Naive thymus-derived CD4-positive, alpha-beta T cell (primary cell): Measurements from ENCODE around the gene SECISBP2. TPM values are rescaled to one million over a fixed set of nuclear protein-coding genes. Genes with fewer than 3 reads are reported as not detected.
"Not testable (repeated sequence)": the region's sequence is repeated elsewhere in the genome, so short reads cannot be mapped to it uniquely, and the experiment has no call there.

Experiments used
- ATAC-seq: fragments of 150-1000 bp; cut with Tn5 transposase; 2 replicates; pipeline ENCODE4 v1.10.0; 2021; ENCODE audit warnings: mild to moderate bottlenecking, moderate library complexity
- CTCF ChIA-PET: fragments of 350-600 bp; sonication (Branson Sonifier 250); formaldehyde crosslinking; loops from one replicate; lab custom pipeline; 2021; ENCODE audit warnings: antibody characterized with exemption; lab: Charles Lee
- POLR2A ChIA-PET: fragments of 350-600 bp; sonication (Branson Sonifier 250); formaldehyde crosslinking; loops from one replicate; lab custom pipeline; 2021; ENCODE audit warnings: antibody characterized with exemption, inconsistent platforms; lab: Charles Lee
- DNase-seq, 9 donors: peaks; one replicate each; pipeline versions ENCODE4 v3.0.0 to v3.0.0-alpha.2; 2020 to 2022; ENCODE audit warnings: mixed read lengths in 1 of 9
- H3K27ac ChIP-seq: one replicate; pipeline ENCODE4 v1.7.0; 2013; ENCODE audit warnings: mild to moderate bottlenecking, low read depth, low read length, moderate library complexity
- H3K27me3 ChIP-seq, 2 donors: one replicate each; pipeline ENCODE4 v1.7.0; 2013; ENCODE audit warnings: low read length in 2 of 2, mild to moderate bottlenecking in 2 of 2, moderate library complexity in 2 of 2; ENCODE audit not compliant: control insufficient read depth in 2 of 2, insufficient read depth in 2 of 2
- H3K36me3 ChIP-seq, 3 experiments: 1 replicate in 2 of 3; 2 replicates in 1 of 3; pipeline ENCODE4 v1.7.0; 2013; ENCODE audit warnings: low read length in 3 of 3, mild to moderate bottlenecking in 3 of 3, moderate library complexity in 1 of 3; ENCODE audit not compliant: insufficient read depth in 3 of 3, control insufficient read depth in 2 of 3
- H3K4me1 ChIP-seq, 2 donors: one replicate each; pipeline ENCODE4 v1.7.0; 2013; ENCODE audit warnings: low read length in 2 of 2, mild to moderate bottlenecking in 2 of 2, moderate library complexity in 1 of 2; ENCODE audit not compliant: control insufficient read depth in 2 of 2, insufficient read depth in 2 of 2
- H3K4me3 ChIP-seq: 2 replicates; pipeline ENCODE4 v1.7.0; 2013; ENCODE audit warnings: mild to moderate bottlenecking, low read length
- H3K9me3 ChIP-seq, 3 experiments: 1 replicate in 2 of 3; 2 replicates in 1 of 3; pipeline ENCODE4 v1.7.0; 2013; ENCODE audit warnings: low read length in 3 of 3; ENCODE audit not compliant: control insufficient read depth in 2 of 3
- H3K27ac Mint-ChIP-seq, 9 donors: one replicate each; pipeline ENCODE4 v1.8.0; 2020 to 2022; ENCODE audit warnings: mixed read lengths in 9 of 9, mild to moderate bottlenecking in 8 of 9, moderate library complexity in 5 of 9, inconsistent platforms in 2 of 9
- H3K27me3 Mint-ChIP-seq, 5 donors: one replicate each; pipeline ENCODE4 v1.8.0; 2021 to 2022; ENCODE audit warnings: mixed read lengths in 5 of 5, mild to moderate bottlenecking in 1 of 5
- H3K36me3 Mint-ChIP-seq, 5 donors: one replicate each; pipeline ENCODE4 v1.8.0; 2020 to 2022; ENCODE audit warnings: mixed read lengths in 5 of 5, mild to moderate bottlenecking in 3 of 5, inconsistent platforms in 1 of 5
- H3K4me1 Mint-ChIP-seq, 7 donors: one replicate each; pipeline ENCODE4 v1.8.0; 2020 to 2022; ENCODE audit warnings: mixed read lengths in 7 of 7, mild to moderate bottlenecking in 3 of 7, inconsistent platforms in 1 of 7
- H3K4me3 Mint-ChIP-seq, 10 donors: one replicate each; pipeline ENCODE4 v1.8.0; 2020 to 2022; ENCODE audit warnings: mild to moderate bottlenecking in 10 of 10, mixed read lengths in 10 of 10, moderate library complexity in 6 of 10, inconsistent platforms in 2 of 10
- H3K9me3 Mint-ChIP-seq, 11 donors: one replicate each; pipeline ENCODE4 v1.8.0; 2020 to 2022; ENCODE audit warnings: mixed read lengths in 11 of 11, mild to moderate bottlenecking in 4 of 11, inconsistent platforms in 1 of 11, moderate library complexity in 1 of 11
- intact Hi-C, 2 donors: fragments of 100-400 bp; cut with micrococcal nuclease; formaldehyde crosslinking; loops; one replicate each; pipeline ENCODE4 v1.15.1; 2023
- polyA plus RNA-seq, 2 donors: library from polyadenylated mRNA; unstranded; fragments of 300-500 nt; fragmentation: Illumina TruSeq; gene quantifications; one replicate each; pipeline ENCODE4 v1.2.3, GENCODE V29; 2021
- total RNA-seq, 6 experiments: library from RNA in 5 of 6; stranded (reverse) in 5 of 6; gene quantifications; 1 replicate in 5 of 6; 2 replicates in 1 of 6; pipeline ENCODE4 v1.2.3 and lab custom pipeline; 2021 to 2026

Gene SECISBP2
- total and polyA plus RNA-seq, 7 experiments from 2014 or later, result 20.1 to 130 (median 100) TPM

GRCh38 chr9:89291741-89292140 lies 26.6 kb upstream of the SECISBP2 start:
- DNase-seq (no peak), ATAC-seq (no peak)
- H3K27ac Mint-ChIP-seq, result no peak overlapping the region
- no peaks in the 10 kb centered on the region for H3K4me1 ChIP-seq
- peaks cover 0 to 12% (median 2%) of the 10 kb centered on the region in 11 donors for H3K9me3 Mint-ChIP-seq
- H3K36me3 Mint-ChIP-seq, result peaks cover 0 to 17% (median 7%) of the 10 kb centered on the region in 5 donors
- intact Hi-C loops, result no loop called here
- H3K36me3 ChIP-seq, result no peaks in the 10 kb centered on the region
- H3K9me3 ChIP-seq, result no peaks in the 10 kb centered on the region
- no peaks in the 10 kb centered on the region for H3K27me3 ChIP-seq
- ChIA-PET POLR2A (no interaction called here), CTCF (interaction anchor here (0.6 to 0.7 kb wide), 2 partner anchors 456 to 693 kb away, joined by 3 to 4 read pairs; no protein-coding TSS in a partner anchor)
- no peak overlapping the region for H3K27ac ChIP-seq
- peaks cover 0 to 25% (median 3%) of the 10 kb centered on the region in 5 donors for H3K27me3 Mint-ChIP-seq
- no peak overlapping the region for H3K4me3 ChIP-seq
- H3K4me1 Mint-ChIP-seq, result no peaks in the 10 kb centered on the region
- H3K4me3 Mint-ChIP-seq, result no peak overlapping the region

DNA sequence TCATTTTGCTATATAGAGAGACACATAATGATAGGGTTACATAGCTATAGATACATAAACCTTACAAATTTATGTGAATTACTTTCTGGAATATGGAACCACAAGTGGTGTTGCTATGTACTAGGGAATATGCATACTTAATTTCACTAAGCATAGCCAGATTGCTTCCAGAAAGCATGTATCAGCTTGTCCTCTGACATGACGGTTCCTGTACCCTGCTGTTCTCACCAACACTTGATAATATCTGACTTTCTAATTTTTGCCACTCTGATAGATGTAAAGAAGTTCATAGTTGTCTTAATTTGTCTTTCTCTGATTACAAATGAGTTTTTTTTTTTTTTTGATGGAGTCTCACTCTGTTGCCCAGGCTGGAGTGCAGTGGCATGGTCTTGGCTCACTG lies 25.3 kb upstream of the SECISBP2 start:
- POLR2A ChIA-PET, result no interaction called here
- peaks cover 0 to 7% (median 0%) of the 10 kb centered on the region in 5 donors for H3K36me3 Mint-ChIP-seq
- CTCF ChIA-PET, result no interaction called here

GRCh38 chr9:89295400-89295799 lies 22.9 kb upstream of the SECISBP2 start:
- Histone ChIP-seq H3K27me3 (no peaks in the 10 kb centered on the region), H3K27ac (no peak overlapping the region), H3K9me3 (no peaks in the 10 kb centered on the region), H3K36me3 (no peaks in the 10 kb centered on the region), H3K4me1 (no peaks in the 10 kb centered on the region), H3K4me3 (no peak overlapping the region)
- ChIA-PET POLR2A (no interaction called here), CTCF (no interaction called here)
- intact Hi-C loops, result no loop called here
- no peaks in the 10 kb centered on the region for H3K4me1 Mint-ChIP-seq
- H3K4me3 Mint-ChIP-seq, result no peak overlapping the region
- ATAC-seq (no peak), DNase-seq (no peak)
- H3K27ac Mint-ChIP-seq, result no peak overlapping the region
- H3K9me3 Mint-ChIP-seq, result peaks cover 0 to 12% (median 2%) of the 10 kb centered on the region in 11 donors
- peaks cover 0 to 28% (median 5%) of the 10 kb centered on the region in 5 donors for H3K27me3 Mint-ChIP-seq
- H3K36me3 Mint-ChIP-seq, result peaks cover 0 to 5% (median 3%) of the 10 kb centered on the region in 5 donors

More for the DNA sequence above, 25.3 kb upstream of the SECISBP2 start:
- Histone ChIP-seq H3K9me3 (no peaks in the 10 kb centered on the region), H3K27ac (no peak overlapping the region), H3K4me1 (no peaks in the 10 kb centered on the region), H3K4me3 (no peak overlapping the region), H3K36me3 (no peaks in the 10 kb centered on the region), H3K27me3 (no peaks in the 10 kb centered on the region)
- DNase-seq (no peak), ATAC-seq (no peak)
- intact Hi-C loops, result no loop called here
- Mint-ChIP-seq H3K4me3 (no peak overlapping the region), H3K9me3 (peaks cover 0 to 12% (median 2%) of the 10 kb centered on the region in 11 donors), H3K4me1 (no peaks in the 10 kb centered on the region), H3K27ac (no peak overlapping the region), H3K27me3 (peaks cover 0 to 28% (median 5%) of the 10 kb centered on the region in 5 donors)

DNA sequence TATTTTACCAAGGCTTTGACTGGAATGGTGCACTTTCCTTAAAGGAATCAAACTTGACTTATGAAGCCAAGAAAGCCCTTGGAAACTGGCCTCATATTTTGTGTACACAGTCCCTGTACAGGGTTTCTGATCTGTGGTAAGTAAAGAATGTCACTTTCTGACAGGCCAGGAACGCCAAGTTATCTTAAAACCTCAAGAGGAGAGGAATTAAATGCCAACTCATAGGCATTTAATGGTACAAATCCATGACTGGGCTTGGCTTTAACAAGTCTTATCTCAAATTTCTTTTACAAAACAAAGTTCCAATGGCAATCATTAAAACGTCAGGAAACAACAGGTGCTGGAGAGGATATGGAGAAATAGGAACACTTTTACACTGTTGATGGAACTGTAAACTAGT lies 16.3 kb upstream of the SECISBP2 start:
- H3K27me3 Mint-ChIP-seq, H3K9me3 Mint-ChIP-seq, H3K9me3 ChIP-seq, H3K27ac Mint-ChIP-seq, H3K4me3 ChIP-seq, H3K27ac ChIP-seq, CTCF ChIA-PET, ATAC-seq, DNase-seq, H3K4me3 Mint-ChIP-seq, H3K4me1 ChIP-seq, H3K27me3 ChIP-seq, H3K4me1 Mint-ChIP-seq, H3K36me3 ChIP-seq, H3K36me3 Mint-ChIP-seq, intact Hi-C loops: not testable (repeated sequence)
- POLR2A ChIA-PET, result interaction anchor here (1.0 kb wide), 1 partner anchor 8 kb away, joined by 4 read pairs; no protein-coding TSS in a partner anchor

- ATAC-seq (no peak), DNase-seq (no peak)
- Histone ChIP-seq H3K9me3 (no peaks in the 10 kb centered on the region), H3K36me3 (no peaks in the 10 kb centered on the region), H3K27ac (no peak overlapping the region), H3K4me3 (no peak overlapping the region), H3K4me1 (peaks cover 0 to under 1% of the 10 kb centered on the region in 2 donors), H3K27me3 (no peaks in the 10 kb centered on the region)
- peaks cover 0 to 5% (median 3%) of the 10 kb centered on the region in 5 donors for H3K36me3 Mint-ChIP-seq
- intact Hi-C loops, result no loop called here
- H3K27me3 Mint-ChIP-seq, result peaks cover 0 to 3% (median 0%) of the 10 kb centered on the region in 5 donors
- CTCF ChIA-PET, result no interaction called here
- POLR2A ChIA-PET, result no interaction called here
- peaks cover 0 to 7% (median 1%) of the 10 kb centered on the region in 7 donors for H3K4me1 Mint-ChIP-seq
- H3K4me3 Mint-ChIP-seq, result no peak overlapping the region
- no peaks in the 10 kb centered on the region for H3K9me3 Mint-ChIP-seq
- peak overlapping the region in 1 of 9 donors; percentile 2 for H3K27ac Mint-ChIP-seq
These were observed 14.1 kb upstream of the SECISBP2 start for GRCh38 chr9:89304020-89304833.

DNA sequence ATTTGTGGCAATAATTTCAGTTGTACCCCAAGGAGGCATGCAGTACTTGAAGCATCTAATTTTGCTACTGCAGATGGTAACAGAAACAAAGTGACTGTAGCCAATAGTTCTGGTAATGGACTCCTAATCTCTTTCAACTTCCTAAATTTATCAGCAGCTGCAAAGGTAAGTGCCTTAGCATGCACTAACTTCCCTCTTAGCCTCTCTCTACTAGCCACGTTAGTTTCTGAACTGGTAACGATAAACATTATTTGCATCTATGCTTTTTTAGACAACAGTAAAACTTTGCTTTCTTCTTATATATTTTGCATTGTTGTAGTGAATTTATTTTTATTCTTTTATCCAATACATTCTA lies 13.5 kb upstream of the SECISBP2 start:
- H3K27ac Mint-ChIP-seq, result no peak overlapping the region
- H3K4me1 Mint-ChIP-seq, result peaks cover 3 to 12% (median 6%) of the 10 kb centered on the region in 7 donors
- H3K27ac ChIP-seq, result no peak overlapping the region
- H3K9me3 ChIP-seq, result no peaks in the 10 kb centered on the region
- H3K4me1 ChIP-seq, result peaks cover 5 to 6% of the 10 kb centered on the region in 2 donors
- H3K27me3 Mint-ChIP-seq, result peaks cover 0 to 3% (median 0%) of the 10 kb centered on the region in 5 donors
- ATAC-seq, result no peak
- no peak for DNase-seq
- POLR2A ChIA-PET, result no interaction called here
- CTCF ChIA-PET, result no interaction called here
- intact Hi-C loops, result no loop called here
- no peaks in the 10 kb centered on the region for H3K36me3 ChIP-seq
- no peak overlapping the region for H3K4me3 Mint-ChIP-seq
- H3K27me3 ChIP-seq, result no peaks in the 10 kb centered on the region
- no peaks in the 10 kb centered on the region for H3K9me3 Mint-ChIP-seq
- peaks cover 0 to 6% (median 3%) of the 10 kb centered on the region in 5 donors for H3K36me3 Mint-ChIP-seq
- H3K4me3 ChIP-seq, result no peak overlapping the region
